Tracheal epithelial cell (primary cell): ENCODE measurements around the gene WDR37. TPM values are rescaled to one million over a fixed set of nuclear protein-coding genes. Genes with fewer than 3 reads are reported as not detected.

Experiments used
- total RNA-seq: library from RNA; depleted of rRNA; stranded (reverse); fragments of >200 nt; gene quantifications from 2 replicates; pipeline ENCODE4 v1.2.1, GENCODE V29; 2014

The WDR37 gene
- total RNA-seq, result 8.2 and 9.4 TPM in 2 replicates

GRCh38 chr10:1056326-1057105, at the start of gene WDR37:
WDR37 (plus strand) TSS chr10:1056385; CDS start chr10:1072156, 15,771 bp downstream.

DNA sequence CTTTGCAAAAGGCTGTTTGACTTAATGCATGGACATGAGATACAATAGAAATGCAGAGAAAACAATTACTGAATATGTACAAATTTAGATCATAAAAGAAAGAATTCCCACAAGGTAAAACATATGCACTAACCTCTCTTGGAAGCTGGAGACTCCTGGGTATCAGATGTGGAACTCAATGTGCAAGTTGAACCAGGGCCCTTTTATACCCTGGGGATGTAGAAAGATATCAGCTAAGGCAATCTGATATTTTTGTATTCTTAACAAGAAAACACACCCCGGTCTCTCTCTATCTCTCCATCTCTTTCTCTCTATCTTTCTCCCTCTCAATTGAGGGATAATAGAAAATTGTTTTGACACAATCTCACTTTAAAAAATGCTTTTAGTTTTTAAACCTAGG, 30.5 kb upstream of the WDR37 start, which contains the start of gene IDI2:
IDI2 (minus strand) TSS at position 177 of the 400 bp plus-strand sequence. CDS start 1,136 bp downstream, outside the sequence.

DNA sequence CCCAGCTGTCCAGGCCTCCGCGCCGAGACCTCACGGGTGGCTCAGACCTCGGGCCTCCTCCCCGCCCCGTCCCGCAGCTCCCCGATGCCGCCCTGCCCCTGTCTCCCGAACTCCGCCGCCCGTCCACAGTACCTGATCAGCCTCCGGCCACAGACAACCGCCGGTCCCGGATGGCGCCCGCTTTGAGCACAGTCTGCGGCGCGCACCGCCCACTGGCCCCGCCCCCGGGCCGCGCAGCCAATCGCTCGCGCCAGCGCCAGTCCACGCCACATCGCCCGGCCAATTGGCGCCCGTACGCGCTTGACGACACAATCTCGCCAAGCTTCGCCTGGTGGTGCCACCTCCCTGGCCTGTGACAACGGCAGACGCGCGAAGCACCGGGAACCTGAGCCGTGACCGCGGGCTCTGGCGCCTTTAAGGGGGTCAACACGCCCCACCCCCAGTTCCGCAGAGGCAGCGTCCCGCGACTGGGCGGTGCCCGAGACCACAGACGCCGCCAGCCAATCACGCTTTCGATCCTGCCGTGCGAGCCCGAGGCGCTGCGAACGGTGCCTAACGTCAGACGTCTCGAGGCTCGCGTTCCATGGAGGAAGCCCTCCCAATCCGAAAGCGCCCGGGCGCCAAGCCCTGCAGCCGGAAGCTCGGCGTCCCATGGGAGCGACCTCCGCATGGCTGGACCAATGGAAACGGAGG, 7.3 kb upstream of the WDR37 start, which contains the start of gene IDI1:
IDI1 (minus strand) TSS at position 388 of the 693 bp plus-strand sequence; CDS start at position 272, 116 bp downstream.

Other genes starting within 250 kb of the WDR37 start
- gene LARP4B, start 124.7 kb upstream of the WDR37 start, total RNA-seq, result 24.5 and 24.8 TPM in 2 replicates
- gene GTPBP4, start 68.0 kb upstream of the WDR37 start, total RNA-seq, result 35.8 and 50.1 TPM in 2 replicates
- gene IDI2, start 30.5 kb upstream of the WDR37 start, total RNA-seq, result not detected in 2 replicates
- 96.9 and 109 TPM in 2 replicates for gene IDI1, start 7.3 kb upstream of the WDR37 start, total RNA-seq